Gastroesophageal sphincter (tissue), 4 donors: Measurements from ENCODE around the gene CFAP77. TPM values are rescaled to one million over a fixed set of nuclear protein-coding genes. Genes with fewer than 3 reads are reported as not detected.

ENCODE experiments used
- ATAC-seq: fragments of 150-250 bp; one replicate; pipeline ENCODE4 v1.9.1; 2016; ENCODE audit warnings: mild to moderate bottlenecking, moderate library complexity
- H3K27ac ChIP-seq, 4 donors: fragments of 200-600 bp; sonication (generic) in 3 of 4; 1 replicate in 3 of 4; 2 replicates in 1 of 4; pipeline ENCODE4 v1.5.1; 2016 to 2019
- H3K27me3 ChIP-seq: fragments of 200-600 bp; sonication (generic); one replicate; pipeline ENCODE4 v1.5.1; 2019
- H3K36me3 ChIP-seq, 2 donors: fragments of 200-600 bp; sonication (generic); one replicate each; pipeline ENCODE4 v1.5.1; 2019; ENCODE audit warnings: control low read depth in 1 of 2
- H3K4me1 ChIP-seq, 3 donors: fragments of 200-600 bp; sonication (generic); 1 replicate in 2 of 3; 2 replicates in 1 of 3; pipeline ENCODE4 v1.5.1; 2016 to 2019; ENCODE audit warnings: control low read depth in 2 of 3
- H3K4me3 ChIP-seq, 2 donors: fragments of 200-600 bp; sonication (generic); one replicate each; pipeline ENCODE4 v1.5.1; 2019; ENCODE audit warnings: mild to moderate bottlenecking in 1 of 2, moderate library complexity in 1 of 2
- H3K9me3 ChIP-seq, 3 donors: fragments of 200-600 bp; sonication (generic); one replicate each; pipeline ENCODE4 v1.5.1; 2017 to 2019; ENCODE audit warnings: control low read depth in 2 of 3
- CTCF ChIP-seq, 4 experiments: fragments of 200-600 bp in 2 of 4; fragments of 450-650 bp in 2 of 4; sonication (generic) in 1 of 4; IDR thresholded peaks; one replicate each; pipeline ENCODE4 v1.5.1; 2017 to 2019; ENCODE audit warnings: antibody characterized with exemption in 4 of 4, mild to moderate bottlenecking in 2 of 4, moderate library complexity in 2 of 4
- EP300 ChIP-seq: sonication (generic); formaldehyde crosslinking; IDR thresholded peaks from one replicate; pipeline ENCODE4 v1.6.1; 2017; ENCODE audit warnings: antibody characterized with exemption, mild to moderate bottlenecking
- POLR2A ChIP-seq, 2 donors: fragments of 450-650 bp; IDR thresholded peaks; one replicate each; pipeline ENCODE4 v1.6.1; 2017; ENCODE audit warnings: antibody characterized with exemption in 2 of 2, mild to moderate bottlenecking in 2 of 2, moderate library complexity in 1 of 2
- POLR2AphosphoS5 ChIP-seq: sonication (generic); formaldehyde crosslinking; IDR thresholded peaks from one replicate; pipeline ENCODE4 v1.6.1; 2017; ENCODE audit warnings: antibody characterized with exemption
- WGBS, 2 donors: methylation state at CpG; one replicate each; pipeline ENCODE4 v1.1.5; 2018; ENCODE audit warnings: low coverage in 1 of 2; 5-methylcytosine and 5-hydroxymethylcytosine counted together
- total RNA-seq, 4 donors: library from RNA; depleted of rRNA; stranded (reverse); fragments of >200 nt; gene quantifications; one replicate each; pipeline ENCODE4 v1.1.0, GENCODE V29; 2016

Gene CFAP77
- total RNA-seq, 4 donors from 2014 or later: not detected

GRCh38 chr9:132586830-132587591 lies 177.0 kb downstream of the CFAP77 start:
- Histone ChIP-seq H3K27ac (no peak overlapping the region), H3K36me3 (no peaks in the 10 kb centered on the region), H3K4me1 (peaks cover 0 to 40% (median 0%) of the 10 kb centered on the region in 3 donors), H3K27me3 (peaks cover 100% of the 10 kb centered on the region), H3K4me3 (no peak overlapping the region), H3K9me3 (no peaks in the 10 kb centered on the region)
- no peak for ATAC-seq
- no peak for TF ChIP-seq CTCF (IDR thresholded peaks at IDR 0.05)
- TF ChIP-seq POLR2A (IDR thresholded peaks at IDR 0.05): no peak
- no peak for TF ChIP-seq EP300
- no peak for TF ChIP-seq POLR2AphosphoS5
- WGBS, 2 donors: no CpG with 5 or more reads among the region's 74 CpGs

GRCh38 chr9:132587592-132587955 lies 177.6 kb downstream of the CFAP77 start:
- ATAC-seq: no peak
- Histone ChIP-seq H3K27me3 (peaks cover 100% of the 10 kb centered on the region), H3K4me3 (no peak overlapping the region), H3K4me1 (peaks cover 0 to 35% (median 0%) of the 10 kb centered on the region in 3 donors), H3K27ac (no peak overlapping the region), H3K36me3 (no peaks in the 10 kb centered on the region), H3K9me3 (no peaks in the 10 kb centered on the region)
- WGBS, 2 donors: no CpG with 5 or more reads among the region's 6 CpGs
- TF ChIP-seq EP300: no peak
- no peak for TF ChIP-seq POLR2A (IDR thresholded peaks at IDR 0.05)
- no peak for TF ChIP-seq CTCF (IDR thresholded peaks at IDR 0.05)
- no peak for TF ChIP-seq POLR2AphosphoS5

- WGBS, 2 donors: 27 to 37% methylated on average over 8 to 9 of the region's 12 CpGs
- H3K27me3 ChIP-seq: peaks cover 100% of the 10 kb centered on the region
- no peak for ATAC-seq
- H3K9me3 ChIP-seq: no peaks in the 10 kb centered on the region
- H3K4me1 ChIP-seq: peaks cover 0 to 33% (median 0%) of the 10 kb centered on the region in 3 donors
- H3K36me3 ChIP-seq: peaks cover 0 to 3% of the 10 kb centered on the region in 2 donors
- no peak overlapping the region for H3K27ac ChIP-seq
- TF ChIP-seq POLR2A (IDR thresholded peaks at IDR 0.05): no peak
- no peak for TF ChIP-seq POLR2AphosphoS5
- TF ChIP-seq EP300: no peak
- TF ChIP-seq CTCF (IDR thresholded peaks at IDR 0.05): no peak
- no peak overlapping the region for H3K4me3 ChIP-seq
Observed at GRCh38 chr9:132588098-132588497, 178.1 kb downstream of the CFAP77 start.

GRCh38 chr9:132588501-132589147 lies 178.6 kb downstream of the CFAP77 start:
- TF ChIP-seq CTCF (IDR thresholded peaks at IDR 0.05) (no peak), POLR2AphosphoS5 (no peak), EP300 (no peak), POLR2A (IDR thresholded peaks at IDR 0.05) (no peak)
- H3K9me3 ChIP-seq: no peaks in the 10 kb centered on the region
- H3K4me1 ChIP-seq: peaks cover 0 to 33% (median 0%) of the 10 kb centered on the region in 3 donors
- no peak overlapping the region for H3K4me3 ChIP-seq
- 13 to 40% methylated on average over 1 to 7 of the region's 28 CpGs for WGBS, 2 donors
- peaks cover 100% of the 10 kb centered on the region for H3K27me3 ChIP-seq
- H3K36me3 ChIP-seq: peaks cover 0 to 8% of the 10 kb centered on the region in 2 donors
- no peak for ATAC-seq
- H3K27ac ChIP-seq: no peak overlapping the region
